HEK293 (cell line): Measurements from ENCODE around the gene STAP2.

Source experiments
- EGR2 ChIP-seq: fragments of 450-650 bp; formaldehyde crosslinking; IDR thresholded peaks from 2 replicates; pipeline ENCODE4 v1.5.1; 2016; ENCODE audit warnings: low read depth, missing biosample characterization, missing genetic modification characterization
- GFI1B ChIP-seq: fragments of 450-650 bp; formaldehyde crosslinking; IDR thresholded peaks from 2 replicates; pipeline ENCODE4 v1.5.1; 2016; ENCODE audit warnings: missing biosample characterization, missing genetic modification characterization
- GLI2 ChIP-seq: fragments of 450-650 bp; formaldehyde crosslinking; IDR thresholded peaks from 2 replicates; pipeline ENCODE4; 2017; ENCODE audit warnings: missing biosample characterization, missing genetic modification characterization, low read depth, borderline replicate concordance
- KLF7 ChIP-seq: fragments of 450-650 bp; formaldehyde crosslinking; IDR thresholded peaks from 2 replicates; pipeline ENCODE4 v1.5.1; 2016; ENCODE audit warnings: missing biosample characterization, missing genetic modification characterization, borderline replicate concordance
- KLF9 ChIP-seq: fragments of 450-650 bp; formaldehyde crosslinking; IDR thresholded peaks from 2 replicates; pipeline ENCODE4 v1.5.1; 2016; ENCODE audit warnings: missing biosample characterization, missing genetic modification characterization, low read depth
- SALL2 ChIP-seq: fragments of 450-650 bp; formaldehyde crosslinking; IDR thresholded peaks from 2 replicates; pipeline ENCODE4 v1.5.0; 2017; ENCODE audit warnings: missing biosample characterization, mild to moderate bottlenecking, missing genetic modification characterization, borderline replicate concordance
- SETDB1 ChIP-seq: IDR thresholded peaks from one replicate; pipeline ENCODE4 v1.6.1; 2017; ENCODE audit warnings: mild to moderate bottlenecking, low read length, moderate library complexity, mixed read lengths; ENCODE audit not compliant: insufficient read length
- SP3 ChIP-seq: fragments of 450-650 bp; formaldehyde crosslinking; IDR thresholded peaks from 2 replicates; pipeline ENCODE4 v1.5.1; 2016; ENCODE audit warnings: missing biosample characterization, missing genetic modification characterization
- SP7 ChIP-seq: fragments of 450-650 bp; formaldehyde crosslinking; IDR thresholded peaks from 2 replicates; pipeline ENCODE4 v1.5.1; 2016; ENCODE audit warnings: missing biosample characterization, missing genetic modification characterization
- YY1 ChIP-seq: fragments of 450-650 bp; formaldehyde crosslinking; IDR thresholded peaks from 2 replicates; pipeline ENCODE4 v1.5.1; 2018; ENCODE audit warnings: missing biosample characterization, missing genetic modification characterization
- ZFHX2 ChIP-seq: fragments of 450-650 bp; formaldehyde crosslinking; conservative IDR thresholded peaks from 2 replicates; pipeline ENCODE4 v1.5.1; 2016; ENCODE audit warnings: missing biosample characterization, missing genetic modification characterization
- ZNF112 ChIP-seq: fragments of 450-650 bp; formaldehyde crosslinking; IDR thresholded peaks from 2 replicates; pipeline ENCODE4 v1.5.0; 2017; ENCODE audit warnings: missing biosample characterization, missing genetic modification characterization
- ZNF114 ChIP-seq: fragments of 450-650 bp; formaldehyde crosslinking; IDR thresholded peaks from 2 replicates; pipeline ENCODE4 v1.5.0; 2017; ENCODE audit warnings: missing biosample characterization, missing genetic modification characterization
- ZNF121 ChIP-seq: fragments of 450-650 bp; formaldehyde crosslinking; IDR thresholded peaks from 2 replicates; pipeline ENCODE4 v1.5.1; 2016; ENCODE audit warnings: missing biosample characterization, missing genetic modification characterization
- ZNF140 ChIP-seq: fragments of 450-650 bp; formaldehyde crosslinking; IDR thresholded peaks from 2 replicates; pipeline ENCODE4 v1.5.1; 2016; ENCODE audit warnings: missing biosample characterization, missing genetic modification characterization
- ZNF146 ChIP-seq: fragments of 450-650 bp; formaldehyde crosslinking; IDR thresholded peaks from 2 replicates; pipeline ENCODE4 v1.5.1; 2016; ENCODE audit warnings: missing biosample characterization, missing genetic modification characterization
- ZNF155 ChIP-seq: fragments of 450-650 bp; formaldehyde crosslinking; IDR thresholded peaks from 2 replicates; pipeline ENCODE4 v1.5.1; 2016; ENCODE audit warnings: missing biosample characterization, missing genetic modification characterization
- ZNF169 ChIP-seq: fragments of 450-650 bp; formaldehyde crosslinking; IDR thresholded peaks from 2 replicates; pipeline ENCODE4 v1.5.1; 2016; ENCODE audit warnings: missing biosample characterization, missing genetic modification characterization
- ZNF175 ChIP-seq: fragments of 450-650 bp; formaldehyde crosslinking; IDR thresholded peaks from 2 replicates; pipeline ENCODE4 v1.5.1; 2016; ENCODE audit warnings: missing biosample characterization, missing genetic modification characterization
- ZNF19 ChIP-seq: fragments of 450-650 bp; formaldehyde crosslinking; IDR thresholded peaks from 2 replicates; pipeline ENCODE4; 2016; ENCODE audit warnings: missing biosample characterization, missing genetic modification characterization, low read depth
- ZNF221 ChIP-seq: fragments of 450-650 bp; formaldehyde crosslinking; IDR thresholded peaks from 2 replicates; pipeline ENCODE4 v1.5.1; 2017; ENCODE audit warnings: missing biosample characterization, missing genetic modification characterization, borderline replicate concordance
- ZNF274 ChIP-seq, 2 experiments: fragments of 200-500 bp in 1 of 2; fragments of 450-650 bp in 1 of 2; sonication (Bioruptor generic) in 1 of 2; formaldehyde crosslinking in 1 of 2; IDR thresholded peaks; 2 replicates each; pipeline versions ENCODE4 v1.5.1 to v1.6.1; 2014 to 2016; ENCODE audit warnings: borderline replicate concordance in 1 of 2, inconsistent platforms in 1 of 2, low read length in 1 of 2, missing biosample characterization in 1 of 2, missing genetic modification characterization in 1 of 2
- ZNF366 ChIP-seq: fragments of 450-650 bp; formaldehyde crosslinking; conservative IDR thresholded peaks from 2 replicates; pipeline ENCODE4 v1.5.1; 2016; ENCODE audit warnings: missing biosample characterization, missing genetic modification characterization
- ZNF423 ChIP-seq: fragments of 450-650 bp; formaldehyde crosslinking; IDR thresholded peaks from 2 replicates; pipeline ENCODE4 v1.5.1; 2016; ENCODE audit warnings: missing biosample characterization, missing genetic modification characterization
- ZNF561 ChIP-seq: fragments of 450-650 bp; IDR thresholded peaks from 2 replicates; pipeline ENCODE4 v1.5.1; 2018; ENCODE audit warnings: missing biosample characterization, missing genetic modification characterization, borderline replicate concordance
- ZNF623 ChIP-seq: fragments of 450-650 bp; formaldehyde crosslinking; IDR thresholded peaks from 2 replicates; pipeline ENCODE4 v1.5.1; 2016; ENCODE audit warnings: missing biosample characterization, missing genetic modification characterization
- ZNF624 ChIP-seq: fragments of 450-650 bp; formaldehyde crosslinking; IDR thresholded peaks from 2 replicates; pipeline ENCODE4 v1.5.1; 2017; ENCODE audit warnings: missing biosample characterization, missing genetic modification characterization
- ZNF664 ChIP-seq: fragments of 450-650 bp; formaldehyde crosslinking; IDR thresholded peaks from 2 replicates; pipeline ENCODE4 v1.5.1; 2016; ENCODE audit warnings: missing biosample characterization, missing genetic modification characterization
- TF ChIP-seq, protein P1 (sequence below): fragments of 450-650 bp; formaldehyde crosslinking; IDR thresholded peaks from 2 replicates; pipeline ENCODE4 v1.5.1; 2016; ENCODE audit warnings: missing biosample characterization, missing genetic modification characterization
- TF ChIP-seq, protein P2 (sequence below): fragments of 450-650 bp; formaldehyde crosslinking; IDR thresholded peaks from 2 replicates; pipeline ENCODE4 v1.5.0; 2017; ENCODE audit warnings: missing biosample characterization, missing genetic modification characterization, borderline replicate concordance
- TF ChIP-seq, protein P3 (sequence below): fragments of 450-650 bp; formaldehyde crosslinking; IDR thresholded peaks from 2 replicates; pipeline ENCODE4 v1.5.1; 2016; ENCODE audit warnings: missing biosample characterization, missing genetic modification characterization

STAP2 gene

GRCh38 chr19:4360641-4361151 lies 22.1 kb upstream of the STAP2 start (continued):
- no peak for TF ChIP-seq SALL2 (tag by site-specific recombination)
- TF ChIP-seq ZFHX2 = peak; percentile 45
- TF ChIP-seq ZNF366 (tag by site-specific recombination) = no peak
- no peak for TF ChIP-seq ZNF561 (tag by site-specific recombination)
- no peak for TF ChIP-seq YY1 (tag by site-specific recombination)
- TF ChIP-seq EGR2 = peak; percentile 36
- TF ChIP-seq ZNF121 = no peak
- no peak for TF ChIP-seq SP3
- TF ChIP-seq, protein P1, sequence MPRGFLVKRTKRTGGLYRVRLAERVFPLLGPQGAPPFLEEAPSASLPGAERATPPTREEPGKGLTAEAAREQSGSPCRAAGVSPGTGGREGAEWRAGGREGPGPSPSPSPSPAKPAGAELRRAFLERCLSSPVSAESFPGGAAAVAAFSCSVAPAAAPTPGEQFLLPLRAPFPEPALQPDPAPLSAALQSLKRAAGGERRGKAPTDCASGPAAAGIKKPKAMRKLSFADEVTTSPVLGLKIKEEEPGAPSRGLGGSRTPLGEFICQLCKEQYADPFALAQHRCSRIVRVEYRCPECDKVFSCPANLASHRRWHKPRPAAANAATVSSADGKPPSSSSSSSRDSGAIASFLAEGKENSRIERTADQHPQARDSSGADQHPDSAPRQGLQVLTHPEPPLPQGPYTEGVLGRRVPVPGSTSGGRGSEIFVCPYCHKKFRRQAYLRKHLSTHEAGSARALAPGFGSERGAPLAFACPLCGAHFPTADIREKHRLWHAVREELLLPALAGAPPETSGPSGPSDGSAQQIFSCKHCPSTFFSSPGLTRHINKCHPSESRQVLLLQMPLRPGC (tag by site-specific recombination) = no peak
- TF ChIP-seq ZNF114 (tag by site-specific recombination) = no peak
- no peak for TF ChIP-seq KLF9
- no peak for TF ChIP-seq GFI1B (tag by site-specific recombination)
- no peak for TF ChIP-seq ZNF274 (IDR thresholded peaks at IDR 0.05; ENCODE audit: low read length)
- no peak for TF ChIP-seq ZNF274 (tag by site-specific recombination; IDR thresholded peaks at IDR 0.05; ENCODE audit: borderline replicate concordance)
- no peak for TF ChIP-seq GLI2 (tag by site-specific recombination)
- no peak for TF ChIP-seq ZNF624 (tag by site-specific recombination)
- no peak for TF ChIP-seq ZNF664 (tag by site-specific recombination)
- no peak for TF ChIP-seq SP7 (tag by site-specific recombination)
- TF ChIP-seq ZNF19 (tag by site-specific recombination) = no peak
- TF ChIP-seq, protein P2, sequence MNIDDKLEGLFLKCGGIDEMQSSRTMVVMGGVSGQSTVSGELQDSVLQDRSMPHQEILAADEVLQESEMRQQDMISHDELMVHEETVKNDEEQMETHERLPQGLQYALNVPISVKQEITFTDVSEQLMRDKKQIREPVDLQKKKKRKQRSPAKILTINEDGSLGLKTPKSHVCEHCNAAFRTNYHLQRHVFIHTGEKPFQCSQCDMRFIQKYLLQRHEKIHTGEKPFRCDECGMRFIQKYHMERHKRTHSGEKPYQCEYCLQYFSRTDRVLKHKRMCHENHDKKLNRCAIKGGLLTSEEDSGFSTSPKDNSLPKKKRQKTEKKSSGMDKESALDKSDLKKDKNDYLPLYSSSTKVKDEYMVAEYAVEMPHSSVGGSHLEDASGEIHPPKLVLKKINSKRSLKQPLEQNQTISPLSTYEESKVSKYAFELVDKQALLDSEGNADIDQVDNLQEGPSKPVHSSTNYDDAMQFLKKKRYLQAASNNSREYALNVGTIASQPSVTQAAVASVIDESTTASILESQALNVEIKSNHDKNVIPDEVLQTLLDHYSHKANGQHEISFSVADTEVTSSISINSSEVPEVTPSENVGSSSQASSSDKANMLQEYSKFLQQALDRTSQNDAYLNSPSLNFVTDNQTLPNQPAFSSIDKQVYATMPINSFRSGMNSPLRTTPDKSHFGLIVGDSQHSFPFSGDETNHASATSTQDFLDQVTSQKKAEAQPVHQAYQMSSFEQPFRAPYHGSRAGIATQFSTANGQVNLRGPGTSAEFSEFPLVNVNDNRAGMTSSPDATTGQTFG = no peak
- TF ChIP-seq ZNF155 (tag by site-specific recombination) = no peak
- TF ChIP-seq ZNF221 = no peak
- no peak for TF ChIP-seq ZNF175 (tag by site-specific recombination)
- no peak for TF ChIP-seq SETDB1
- TF ChIP-seq ZNF423 (tag by site-specific recombination) = no peak
- TF ChIP-seq ZNF623 (tag by site-specific recombination) = no peak
- TF ChIP-seq ZNF169 (tag by site-specific recombination) = no peak
- TF ChIP-seq, protein P3, sequence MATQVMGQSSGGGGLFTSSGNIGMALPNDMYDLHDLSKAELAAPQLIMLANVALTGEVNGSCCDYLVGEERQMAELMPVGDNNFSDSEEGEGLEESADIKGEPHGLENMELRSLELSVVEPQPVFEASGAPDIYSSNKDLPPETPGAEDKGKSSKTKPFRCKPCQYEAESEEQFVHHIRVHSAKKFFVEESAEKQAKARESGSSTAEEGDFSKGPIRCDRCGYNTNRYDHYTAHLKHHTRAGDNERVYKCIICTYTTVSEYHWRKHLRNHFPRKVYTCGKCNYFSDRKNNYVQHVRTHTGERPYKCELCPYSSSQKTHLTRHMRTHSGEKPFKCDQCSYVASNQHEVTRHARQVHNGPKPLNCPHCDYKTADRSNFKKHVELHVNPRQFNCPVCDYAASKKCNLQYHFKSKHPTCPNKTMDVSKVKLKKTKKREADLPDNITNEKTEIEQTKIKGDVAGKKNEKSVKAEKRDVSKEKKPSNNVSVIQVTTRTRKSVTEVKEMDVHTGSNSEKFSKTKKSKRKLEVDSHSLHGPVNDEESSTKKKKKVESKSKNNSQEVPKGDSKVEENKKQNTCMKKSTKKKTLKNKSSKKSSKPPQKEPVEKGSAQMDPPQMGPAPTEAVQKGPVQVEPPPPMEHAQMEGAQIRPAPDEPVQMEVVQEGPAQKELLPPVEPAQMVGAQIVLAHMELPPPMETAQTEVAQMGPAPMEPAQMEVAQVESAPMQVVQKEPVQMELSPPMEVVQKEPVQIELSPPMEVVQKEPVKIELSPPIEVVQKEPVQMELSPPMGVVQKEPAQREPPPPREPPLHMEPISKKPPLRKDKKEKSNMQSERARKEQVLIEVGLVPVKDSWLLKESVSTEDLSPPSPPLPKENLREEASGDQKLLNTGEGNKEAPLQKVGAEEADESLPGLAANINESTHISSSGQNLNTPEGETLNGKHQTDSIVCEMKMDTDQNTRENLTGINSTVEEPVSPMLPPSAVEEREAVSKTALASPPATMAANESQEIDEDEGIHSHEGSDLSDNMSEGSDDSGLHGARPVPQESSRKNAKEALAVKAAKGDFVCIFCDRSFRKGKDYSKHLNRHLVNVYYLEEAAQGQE (tag by site-specific recombination) = no peak
- no peak for TF ChIP-seq KLF7
- TF ChIP-seq ZNF112 = no peak
- TF ChIP-seq ZNF146 = no peak
- no peak for TF ChIP-seq ZNF140 (tag by site-specific recombination)
- TF ChIP-seq, all 188 proteins: peak for 5
